HG03354 (cell line): ENCODE measurements around the gene BBIP1.
"Not testable (repeated sequence)": the region's sequence is repeated elsewhere in the genome, so short reads cannot be mapped to it uniquely, and the experiment has no call there.

Experiments
- ATAC-seq: cut with Tn5 transposase; IDR thresholded peaks from one replicate; pipeline ENCODE4 v1.9.1; 2021; ENCODE audit warnings: mild to moderate bottlenecking; ENCODE audit not compliant: unreplicated experiment, poor library complexity, severe bottlenecking

BBIP1 gene

GRCh38 chr10:110927461-110927860, 8.5 kb upstream of the BBIP1 start:
- no peak for ATAC-seq

GRCh38 chr10:110923856-110924493, 5.0 kb upstream of the BBIP1 start:
- ATAC-seq, result no peak

- peak; percentile 32 for ATAC-seq
Observed at GRCh38 chr10:110919971-110920881, 1.2 kb upstream of the BBIP1 start.

- ATAC-seq, result peak; percentile 21
Observed at GRCh38 chr10:110919349-110919931, 460 bp upstream of the BBIP1 start, which contains the start of gene SHOC2. SHOC2 (plus strand) TSS chr10:110919604; CDS start chr10:110964359, 44,755 bp downstream.

GRCh38 chr10:110918269-110918642, 724 bp downstream of the BBIP1 start:
- no peak for ATAC-seq

DNA sequence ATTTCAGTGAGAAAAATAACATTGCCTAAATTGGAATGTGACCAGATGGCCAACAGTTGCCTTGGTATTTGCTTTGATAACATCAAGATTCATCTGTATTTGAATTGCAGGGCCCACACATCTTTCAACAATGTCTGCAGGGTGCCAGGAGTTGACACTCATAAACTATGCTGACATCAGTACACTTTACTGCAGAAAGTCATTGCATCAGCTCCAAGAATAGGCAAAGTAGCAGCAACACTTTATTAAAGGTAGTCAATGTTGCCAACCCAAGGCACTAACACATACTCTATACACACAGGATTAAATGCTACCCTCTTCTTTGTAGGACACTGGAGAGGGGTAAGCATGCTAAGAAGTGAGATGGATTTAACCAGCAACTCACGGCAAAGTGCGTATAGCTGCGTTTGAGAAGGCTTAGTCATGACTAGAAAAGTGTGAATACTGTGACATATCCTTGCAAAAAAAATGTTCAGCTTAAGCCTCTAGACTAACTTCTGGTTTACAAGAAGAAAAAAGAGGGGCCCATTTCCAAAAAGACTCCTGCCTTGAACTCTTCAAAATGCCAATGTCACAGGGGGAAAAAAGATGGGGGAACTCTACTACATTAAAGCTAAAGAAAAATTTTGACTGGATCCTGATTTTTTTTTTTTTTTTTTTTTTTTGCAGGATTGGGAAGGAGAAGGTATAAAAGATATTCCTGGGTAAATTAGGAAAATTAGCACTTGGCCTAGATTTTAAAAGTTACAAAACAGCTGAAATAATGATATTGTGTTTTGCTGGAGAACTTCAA, 2.2 kb downstream of the BBIP1 start:
- no peak for ATAC-seq

DNA sequence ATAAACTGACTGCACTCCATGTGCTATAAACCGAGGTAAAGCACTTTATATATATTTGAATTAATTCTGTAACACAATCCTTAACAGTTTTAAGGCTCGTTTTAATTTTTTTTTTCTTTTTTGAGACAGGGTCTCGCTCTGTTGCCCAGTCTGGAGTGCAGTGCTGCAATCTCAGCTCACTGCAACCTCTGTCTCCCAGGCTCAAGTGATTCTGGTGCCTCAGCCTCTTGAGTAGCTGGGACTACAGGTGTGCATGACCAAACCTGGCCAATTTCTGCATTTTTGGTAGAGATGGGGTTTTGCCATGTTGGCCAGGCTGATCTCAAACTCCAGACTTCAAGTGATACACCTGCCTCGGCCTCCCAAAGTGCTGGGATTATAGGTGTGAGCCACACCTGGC, 3.4 kb downstream of the BBIP1 start:
- ATAC-seq, result not testable (repeated sequence)

DNA sequence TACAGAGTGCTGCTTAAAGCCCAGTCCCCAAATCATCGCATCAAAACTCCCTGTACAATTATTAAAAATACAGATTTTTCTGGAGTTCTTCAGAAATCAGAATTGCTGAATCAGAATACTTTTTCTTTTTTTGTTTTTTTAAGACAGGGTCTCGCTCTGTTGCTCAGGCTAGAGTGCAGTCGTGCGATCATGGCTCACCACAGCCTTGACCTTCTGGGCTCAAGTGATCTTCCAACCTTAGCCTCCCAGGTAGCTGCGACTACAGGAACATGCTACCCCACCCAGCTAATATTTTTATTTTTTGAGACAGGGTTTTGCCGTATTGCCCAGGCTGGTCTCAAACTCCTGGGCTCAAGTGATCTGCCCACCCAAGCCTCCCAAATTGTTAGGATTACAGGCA, 3.9 kb downstream of the BBIP1 start:
- no peak for ATAC-seq

GRCh38 chr10:110914431-110914830, 4.5 kb downstream of the BBIP1 start:
- ATAC-seq, result no peak

DNA sequence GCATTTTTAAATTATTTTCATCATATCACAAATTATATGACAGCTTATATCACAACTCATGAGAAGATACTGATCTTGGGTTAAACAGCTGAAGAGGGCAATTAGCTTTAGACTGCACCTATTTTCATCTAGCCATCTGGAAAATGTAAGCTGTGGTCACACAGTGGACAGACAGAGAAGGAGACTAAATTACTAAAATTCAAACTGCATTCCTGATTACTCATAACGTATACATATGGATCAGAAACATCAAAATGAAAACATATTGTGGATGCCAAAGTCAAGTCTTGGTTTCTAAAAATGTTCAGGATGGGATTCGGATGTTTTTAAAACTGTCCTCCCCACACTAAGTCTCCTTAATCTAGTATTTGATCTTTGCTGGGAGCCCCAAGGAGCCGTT, 6.6 kb downstream of the BBIP1 start:
- no peak for ATAC-seq

GRCh38 chr10:110910138-110910537, 8.8 kb downstream of the BBIP1 start:
- ATAC-seq, result no peak

DNA sequence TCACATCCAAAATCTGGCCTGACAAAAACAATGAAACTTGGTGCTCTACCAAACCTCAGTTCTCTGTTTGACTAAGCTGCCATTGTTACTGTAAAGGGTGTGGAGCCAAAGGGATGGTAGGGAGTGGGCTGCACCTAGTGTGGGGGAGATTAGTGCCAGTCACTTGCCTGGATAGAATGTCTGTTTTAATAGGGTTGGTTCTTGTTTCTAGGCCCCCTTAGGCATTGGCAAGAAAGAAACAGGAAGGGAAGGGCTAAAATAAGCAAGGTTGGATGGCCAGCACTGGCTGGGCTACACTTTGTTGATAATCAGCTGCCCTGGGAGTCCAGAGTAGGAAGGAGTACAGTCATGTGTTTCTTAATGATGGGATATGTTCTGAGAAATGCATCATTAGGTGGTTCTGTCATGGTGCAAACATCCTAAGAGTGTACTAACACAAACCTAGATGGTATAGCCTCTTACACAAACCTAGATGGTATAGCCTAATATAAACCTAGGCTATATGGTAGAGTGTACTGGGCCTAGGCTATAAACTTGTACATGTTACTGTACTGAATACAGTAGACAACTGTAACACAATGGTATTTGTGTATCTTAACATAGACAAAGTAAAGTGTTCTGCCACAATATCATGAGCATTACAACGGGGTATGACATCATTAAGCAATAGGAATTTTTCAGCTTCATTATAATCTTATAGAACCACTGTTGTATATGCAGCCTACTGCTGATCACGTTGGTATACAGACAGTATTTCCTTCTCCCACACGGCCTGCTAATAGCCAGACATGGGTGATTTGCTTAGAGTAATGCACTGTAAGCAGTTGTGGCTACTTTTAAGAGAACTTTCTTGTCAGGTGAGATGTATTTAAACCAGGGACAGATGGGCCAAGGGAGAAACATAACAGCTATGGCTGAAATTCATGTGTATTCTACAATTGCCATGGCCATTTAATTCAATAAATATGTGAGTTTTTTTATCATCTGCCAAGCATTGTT, 15.4 kb downstream of the BBIP1 start:
- ATAC-seq, result no peak

GRCh38 chr10:110901954-110902819, 16.8 kb downstream of the BBIP1 start:
- no peak for ATAC-seq

DNA sequence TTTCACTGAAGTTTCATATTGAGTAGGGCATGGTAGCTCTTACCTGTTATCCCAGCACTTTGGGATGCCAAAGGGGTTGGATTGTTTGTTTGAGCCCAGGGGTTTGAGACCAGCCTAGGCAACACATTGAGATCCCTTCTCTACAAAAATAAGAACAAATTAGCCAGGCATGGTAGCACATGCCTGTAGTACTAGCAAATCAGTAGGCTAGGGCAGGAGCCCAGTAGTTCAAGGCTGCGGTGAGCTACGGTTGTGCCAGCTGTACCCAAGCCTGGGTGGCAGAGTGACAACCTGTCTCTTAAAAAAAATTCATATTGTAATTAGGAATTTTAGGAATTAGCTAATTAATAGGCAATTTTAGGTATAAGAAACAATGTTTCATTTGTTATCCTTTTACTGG, 18.0 kb downstream of the BBIP1 start:
- ATAC-seq, result no peak

GRCh38 chr10:110898391-110898790, 20.6 kb downstream of the BBIP1 start:
- ATAC-seq, result no peak

GRCh38 chr10:110897184-110897583, 21.8 kb downstream of the BBIP1 start:
- no peak for ATAC-seq

DNA sequence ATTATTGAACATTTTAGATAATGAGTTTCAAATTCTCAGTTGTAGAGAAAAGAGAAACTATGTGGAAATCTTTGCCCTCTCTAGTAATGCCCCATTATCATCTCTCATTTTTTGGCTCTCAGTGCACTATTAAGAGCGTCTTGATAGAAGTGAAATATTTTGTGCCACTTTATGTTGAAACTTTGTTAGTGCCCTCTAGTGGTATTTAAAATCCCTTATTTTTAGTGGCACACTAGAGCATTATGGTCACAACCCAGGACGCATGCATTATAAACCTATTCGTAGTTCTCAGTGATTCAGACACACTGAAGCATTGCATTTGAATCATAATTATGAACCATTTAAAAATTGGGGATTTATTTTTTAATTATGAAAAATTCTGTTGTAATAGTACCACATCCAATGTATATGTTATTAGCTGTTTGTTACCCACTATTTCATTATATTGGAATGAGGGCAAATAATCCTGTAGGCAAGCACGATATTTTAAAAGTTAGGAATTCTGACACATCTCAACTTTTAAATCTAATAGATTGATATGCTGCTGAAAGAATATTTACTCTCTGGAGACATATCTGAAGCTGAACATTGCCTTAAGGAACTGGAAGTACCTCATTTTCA, 25.3 kb downstream of the BBIP1 start:
- ATAC-seq, result peak; percentile 90
